GM12891 (cell line): Measurements from ENCODE around the gene APOLD1.

Experiments
- DNase-seq: peaks from one replicate; pipeline ENCODE4 v3.0.0; 2011; ENCODE audit warnings: low spot score; ENCODE audit not compliant: insufficient read length
- FAIRE-seq: peaks from 2 replicates; lab custom pipeline; 2011; peaks lifted over from hg19 to GRCh38; lab: Jason Lieb, UNC
- PAX5 ChIP-seq: IDR thresholded peaks from 2 replicates; pipeline ENCODE4 v1.6.1; 2011; ENCODE audit warnings: low read length, moderate library complexity, mild to moderate bottlenecking; ENCODE audit not compliant: insufficient read depth, severe bottlenecking
- POLR2A ChIP-seq: IDR thresholded peaks from 2 replicates; pipeline ENCODE4 v1.6.1; 2011; ENCODE audit warnings: low read depth, low read length, control low read depth
- POLR2AphosphoS5 ChIP-seq: IDR thresholded peaks from 2 replicates; pipeline ENCODE4 v1.6.1; 2011; ENCODE audit warnings: low read depth, low read length, control low read depth
- POU2F2 ChIP-seq: IDR thresholded peaks from 2 replicates; pipeline ENCODE4 v1.6.1; 2011; ENCODE audit warnings: low read depth, mild to moderate bottlenecking, control low read depth, low read length, moderate library complexity
- SPI1 ChIP-seq: IDR thresholded peaks from 2 replicates; pipeline ENCODE4 v1.6.1; 2011; ENCODE audit warnings: low read depth, low read length, control low read depth
- TAF1 ChIP-seq: IDR thresholded peaks from 2 replicates; pipeline ENCODE4 v1.6.1; 2011; ENCODE audit warnings: low read depth, low read length, control low read depth

APOLD1 gene

DNA sequence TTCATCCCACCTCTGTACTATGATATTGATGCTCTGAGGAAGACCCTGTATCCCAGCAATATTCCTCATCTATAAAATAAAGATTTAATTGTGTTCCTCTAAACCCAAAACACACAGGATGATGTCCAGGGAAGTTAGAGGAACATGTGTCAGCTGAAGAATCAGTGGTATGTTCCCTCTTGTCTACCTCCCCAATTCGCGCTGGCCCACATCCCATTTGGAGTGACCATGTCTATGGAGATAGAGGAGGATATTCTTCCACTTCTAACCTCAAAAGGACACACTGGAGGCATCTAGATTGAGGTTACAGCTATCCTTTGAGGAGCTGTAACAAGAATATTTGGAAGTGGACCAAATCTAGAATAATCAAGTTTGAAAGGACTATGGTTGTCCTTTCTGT, 1.3 kb upstream of the APOLD1 start:
- TF ChIP-seq PAX5 (no peak), TAF1 (no peak), POLR2AphosphoS5 (no peak), SPI1 (no peak), POU2F2 (no peak), POLR2A (no peak)
- DNase-seq = no peak
- FAIRE-seq = no peak

DNA sequence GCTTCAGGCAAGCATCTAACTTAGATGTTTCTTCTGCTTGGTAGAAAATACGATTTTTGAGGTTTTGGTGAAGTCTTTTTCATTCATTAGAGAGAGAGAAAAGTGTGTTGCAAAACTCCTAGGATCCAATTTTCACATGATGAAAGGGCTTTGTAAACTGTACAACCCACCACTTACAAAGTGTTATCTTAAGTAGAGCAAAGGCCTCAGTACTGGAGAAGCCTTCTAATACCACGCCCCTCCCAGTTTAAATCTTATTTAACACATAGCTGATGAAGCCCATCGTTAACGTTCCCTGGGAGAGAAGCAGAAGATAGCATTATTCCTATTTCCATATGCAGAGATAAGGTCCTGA, 869 bp downstream of the APOLD1 start:
- FAIRE-seq (no peak), DNase-seq (no peak)
- TF ChIP-seq SPI1 (no peak), POLR2A (no peak), PAX5 (no peak), TAF1 (no peak), POLR2AphosphoS5 (no peak), POU2F2 (no peak)

DNA sequence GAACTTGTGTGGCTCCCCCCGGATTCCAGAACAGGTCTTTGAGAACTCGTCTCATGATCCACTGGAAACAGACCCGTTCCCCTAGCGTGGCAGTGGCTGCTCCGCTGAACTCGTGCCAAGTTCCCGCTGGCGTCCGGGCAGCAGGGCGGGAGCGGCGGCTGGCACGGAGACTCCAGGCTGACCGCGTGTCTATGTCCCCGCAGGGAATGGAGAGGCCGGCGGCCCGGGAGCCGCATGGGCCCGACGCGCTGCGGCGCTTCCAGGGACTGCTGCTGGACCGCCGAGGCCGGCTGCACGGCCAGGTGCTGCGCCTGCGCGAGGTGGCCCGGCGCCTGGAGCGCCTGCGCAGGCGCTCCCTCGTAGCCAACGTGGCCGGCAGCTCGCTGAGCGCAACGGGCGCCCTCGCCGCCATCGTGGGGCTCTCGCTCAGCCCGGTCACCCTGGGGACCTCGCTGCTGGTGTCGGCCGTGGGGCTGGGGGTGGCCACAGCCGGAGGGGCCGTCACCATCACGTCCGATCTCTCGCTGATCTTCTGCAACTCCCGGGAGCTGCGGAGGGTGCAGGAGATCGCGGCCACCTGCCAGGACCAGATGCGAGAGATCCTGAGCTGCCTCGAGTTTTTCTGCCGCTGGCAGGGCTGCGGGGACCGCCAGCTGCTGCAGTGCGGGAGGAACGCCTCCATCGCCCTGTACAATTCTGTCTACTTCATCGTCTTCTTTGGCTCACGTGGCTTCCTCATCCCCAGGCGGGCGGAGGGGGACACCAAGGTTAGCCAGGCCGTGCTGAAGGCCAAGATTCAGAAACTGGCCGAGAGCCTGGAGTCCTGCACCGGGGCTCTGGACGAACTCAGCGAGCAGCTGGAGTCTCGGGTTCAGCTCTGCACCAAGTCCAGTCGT, 1.5 kb downstream of the APOLD1 start:
- FAIRE-seq = peak; percentile 95
- DNase-seq = peak; percentile 90
- TF ChIP-seq PAX5 (no peak), POU2F2 (peak; percentile 48; the same call in 1 of the 2 replicates), POLR2AphosphoS5 (peak; percentile 73), TAF1 (peak; percentile 84), POLR2A (peak; percentile 79)

DNA sequence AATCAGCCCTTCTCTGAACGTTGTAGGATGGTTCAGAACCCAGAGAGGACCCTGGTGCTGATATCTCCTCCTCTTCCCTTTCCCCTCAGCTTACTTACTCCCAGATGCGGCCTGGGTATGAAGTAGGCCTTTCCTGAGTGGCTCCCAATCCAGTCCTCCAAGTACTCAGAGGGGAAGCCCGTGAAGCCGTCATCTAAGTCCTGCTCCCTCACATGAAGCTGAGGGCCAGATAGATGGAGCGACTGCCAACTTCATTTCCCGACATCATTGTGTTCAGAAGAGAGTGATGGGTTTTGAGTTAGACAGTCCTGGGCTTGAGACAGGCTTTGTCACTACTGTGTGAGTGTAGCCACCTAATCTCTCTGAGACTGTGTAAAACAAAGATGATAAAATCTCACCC, 2.7 kb downstream of the APOLD1 start:
- FAIRE-seq (no peak), DNase-seq (no peak)
- TF ChIP-seq PAX5 = no peak
- no peak for TF ChIP-seq TAF1
- no peak for TF ChIP-seq POU2F2
- no peak for TF ChIP-seq POLR2A
- no peak for TF ChIP-seq POLR2AphosphoS5
- no peak for TF ChIP-seq SPI1

DNA sequence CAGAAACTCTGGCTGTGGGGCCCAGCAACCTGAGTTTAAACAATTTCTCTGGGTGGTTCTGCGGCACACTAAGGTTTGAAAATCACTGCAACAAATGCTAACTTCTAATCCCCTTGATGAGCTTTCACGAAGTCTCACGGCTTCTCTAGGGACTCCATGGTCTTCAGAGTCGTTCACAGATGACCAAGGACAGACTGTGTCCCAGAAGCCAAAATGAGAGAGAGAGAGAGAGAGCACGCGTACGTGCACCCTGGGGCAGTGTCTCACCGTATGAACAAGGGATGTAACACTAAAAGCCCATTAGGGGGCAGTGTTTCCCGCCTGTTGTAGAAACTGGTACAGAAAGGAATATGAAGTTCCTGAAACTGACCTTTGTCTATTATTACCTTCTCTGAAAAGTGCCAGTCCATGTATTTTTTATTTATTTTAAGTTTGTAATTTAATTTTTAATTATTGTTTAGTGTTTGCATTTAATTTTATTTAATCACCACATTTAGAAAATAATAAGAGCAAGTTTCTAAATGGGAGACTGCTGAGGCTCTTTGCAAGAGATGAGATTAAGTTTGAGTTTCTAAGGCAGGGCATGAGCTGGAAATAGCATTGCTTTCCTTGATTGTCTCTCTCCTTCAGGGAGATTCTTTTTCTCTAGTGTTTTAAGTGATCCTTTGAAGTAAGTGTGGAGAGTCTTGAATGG, 3.4 kb downstream of the APOLD1 start:
- TF ChIP-seq TAF1 (no peak), PAX5 (no peak), POLR2A (no peak), POU2F2 (no peak), POLR2AphosphoS5 (no peak), SPI1 (no peak)
- peak; percentile 77 for FAIRE-seq
- DNase-seq = no peak

- DNase-seq (no peak), FAIRE-seq (no peak)
- TF ChIP-seq PAX5 (no peak), TAF1 (no peak), SPI1 (no peak), POLR2A (no peak), POLR2AphosphoS5 (no peak), POU2F2 (no peak)
Observed at GRCh38 chr12:12790956-12791355, 5.5 kb downstream of the APOLD1 start.

DNA sequence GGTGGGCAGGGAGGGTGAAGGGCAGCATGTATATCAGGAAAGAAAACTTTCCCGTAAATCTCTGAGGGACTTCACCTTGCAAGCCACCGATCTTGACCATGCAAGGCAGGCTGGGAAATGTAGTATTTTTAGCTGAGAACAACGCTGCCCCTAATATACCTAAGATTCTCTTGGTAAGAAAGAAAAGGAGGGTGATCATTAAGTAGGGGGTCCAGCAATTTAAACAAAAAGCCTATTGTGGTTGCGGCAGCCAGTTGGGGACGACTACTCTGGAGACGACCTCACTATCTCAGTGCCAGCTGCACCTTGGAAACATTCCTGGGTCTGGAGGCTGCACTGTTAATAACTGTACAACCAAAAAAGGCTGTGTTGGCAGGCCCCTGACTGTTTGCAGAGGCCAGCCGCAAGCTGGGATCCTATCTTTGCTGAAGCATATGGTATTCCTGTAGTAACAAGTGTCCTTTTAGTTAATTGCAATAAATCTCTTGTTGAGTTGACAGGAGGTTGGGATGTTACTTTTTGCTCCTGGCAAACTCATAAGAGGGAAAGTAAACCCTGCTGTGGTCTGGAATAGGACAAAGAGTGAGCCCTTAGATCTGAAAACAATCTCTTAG, 6.4 kb downstream of the APOLD1 start:
- TF ChIP-seq TAF1 = no peak
- no peak for TF ChIP-seq PAX5
- TF ChIP-seq SPI1 = no peak
- TF ChIP-seq POU2F2 = no peak
- TF ChIP-seq POLR2A = no peak
- TF ChIP-seq POLR2AphosphoS5 = no peak
- DNase-seq (no peak), FAIRE-seq (no peak)

DNA sequence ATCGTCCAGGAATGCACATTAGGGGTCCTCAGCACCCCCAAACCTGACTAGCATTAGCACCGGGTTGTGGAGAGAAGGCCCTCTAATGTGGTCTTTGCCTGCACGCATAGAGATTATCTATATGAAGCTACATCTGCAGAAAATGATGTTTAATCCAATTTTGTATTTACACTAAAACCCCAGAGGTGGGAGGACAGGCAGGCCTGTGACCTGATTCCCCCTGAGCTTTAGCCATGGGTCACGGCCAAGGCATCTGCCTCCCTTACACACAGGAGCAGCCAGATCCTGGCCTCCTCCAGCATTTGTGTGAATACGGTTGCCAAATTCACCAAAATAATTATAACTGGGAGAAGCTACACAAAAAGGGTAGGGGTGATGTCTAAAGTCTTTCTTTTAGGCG, 7.0 kb downstream of the APOLD1 start:
- FAIRE-seq = no peak
- DNase-seq = no peak
- TF ChIP-seq POLR2A = no peak
- no peak for TF ChIP-seq SPI1
- no peak for TF ChIP-seq POU2F2
- TF ChIP-seq TAF1 = no peak
- no peak for TF ChIP-seq POLR2AphosphoS5
- TF ChIP-seq PAX5 = no peak

GRCh38 chr12:12794686-12795085, 9.2 kb downstream of the APOLD1 start:
- DNase-seq = no peak
- FAIRE-seq = no peak
- TF ChIP-seq PAX5 = no peak
- no peak for TF ChIP-seq POLR2AphosphoS5
- TF ChIP-seq POU2F2 = no peak

GRCh38 chr12:12796171-12796570, 10.7 kb downstream of the APOLD1 start:
- no peak for TF ChIP-seq POLR2AphosphoS5
- no peak for TF ChIP-seq SPI1
- TF ChIP-seq TAF1 = no peak
- no peak for TF ChIP-seq PAX5
- TF ChIP-seq POU2F2 = no peak
- TF ChIP-seq POLR2A = no peak
- DNase-seq (no peak), FAIRE-seq (no peak)
